Pancreas (tissue), 10 donors: ENCODE data around the gene GJA9. TPM values are rescaled to one million over a fixed set of nuclear protein-coding genes. Genes with fewer than 3 reads are reported as not detected.

Experiments used
- ATAC-seq, 4 donors: fragments of 200-7000 bp; cut with Tn5 transposase; one replicate each; pipeline versions ENCODE4 v1.8.0 to v1.9.1; 2020; ENCODE audit warnings: mild to moderate bottlenecking in 4 of 4, moderate library complexity in 4 of 4
- DNase-seq, 6 donors: peaks; one replicate each; pipeline ENCODE4 v3.0.0-alpha.2; 2020
- FAIRE-seq: peaks from 2 replicates; lab custom pipeline; 2012; peaks lifted over from hg19 to GRCh38; lab: Jason Lieb, UNC
- H3K27ac ChIP-seq, 4 donors: fragments of 200-600 bp; sonication (generic); 1 replicate in 3 of 4; 2 replicates in 1 of 4; pipeline versions ENCODE4 v1.5.0 to v1.8.0; 2020
- H3K27me3 ChIP-seq, 4 donors: fragments of 200-600 bp; one replicate each; pipeline ENCODE4 v1.8.0; 2021
- H3K36me3 ChIP-seq, 3 donors: fragments of 200-600 bp; sonication (generic) in 1 of 3; one replicate each; pipeline versions ENCODE4 v1.5.0 to v1.8.0; 2020 to 2021
- H3K4me1 ChIP-seq, 3 donors: fragments of 200-600 bp; one replicate each; pipeline ENCODE4 v1.8.0; 2021
- H3K4me3 ChIP-seq, 4 donors: fragments of 200-600 bp; sonication (generic) in 2 of 4; one replicate each; pipeline versions ENCODE4 v1.5.0 to v1.8.0; 2020 to 2021
- H3K9me3 ChIP-seq, 4 donors: fragments of 200-600 bp; one replicate each; pipeline ENCODE4 v1.8.0; 2021
- CTCF ChIP-seq, 4 donors: fragments of 200-600 bp; sonication (generic) in 3 of 4; IDR thresholded peaks; one replicate each; pipeline versions ENCODE4 v1.5.0 to v1.8.0; 2021; ENCODE audit warnings: antibody characterized with exemption in 4 of 4
- WGBS, 2 donors: extraction: QIAGEN DNeasy Blood & Tissue Kit; methylation state at CpG; one replicate each; pipeline ENCODE4 v1.1.7; 2013; 5-methylcytosine and 5-hydroxymethylcytosine counted together
- intact Hi-C, 3 donors: fragments of 100-400 bp; cut with DNase I; formaldehyde crosslinking; loops; one replicate each; pipeline versions ENCODE4 v1.11.1 to v1.14.2; 2022
- polyA plus RNA-seq, 2 donors: library from polyadenylated mRNA; stranded (reverse); fragments of 200-250 nt; gene quantifications; one replicate each; pipeline ENCODE4 v1.2.3, GENCODE V29; 2013
- total RNA-seq, 6 donors: library from RNA; stranded (reverse); fragmentation: NEBNext Ultra II Directional in 4 of 6; extraction: Animal tissue kit (Norgen Biotek cat#: 25700) in 4 of 6; gene quantifications; one replicate each; pipeline versions ENCODE4 v1.2.1 to v1.2.4, GENCODE V29; 2021 to 2023
- donor health status: healthy with polysubstance abuse.
- donor health status: DM: no; HTN: no; CAD: no; lungs with moderate emphysema.
- donor health status: DM: no; HTN: no; CAD: no.
- donor health status: control.
- donor health status: control.
- donor health status: Bipolar disorder and iron deficiency.
- donor health status: DM: yes; HTN: yes; CAD: no.
- donor health status: DM: no; HTN: no; CAD: no.
- donor health status: DM: no; HTN: no; CAD: no.
- donor health status: DM: yes; HTN: yes; CAD: no.

GJA9 gene
- total and polyA plus RNA-seq, 8 donors: not detected

- 75 to 80% methylated on average over 9 of the region's 9 CpGs for WGBS, 2 donors
- ATAC-seq (no peak), FAIRE-seq (no peak), DNase-seq (no peak)
- no peaks in the 10 kb centered on the region for H3K4me1 ChIP-seq
- H3K27ac ChIP-seq: no peak overlapping the region
- TF ChIP-seq CTCF (IDR thresholded peaks at IDR 0.05): no peak
- H3K36me3 ChIP-seq: no peaks in the 10 kb centered on the region
- intact Hi-C loops: no loop called here
- H3K27me3 ChIP-seq: no peaks in the 10 kb centered on the region
- no peaks in the 10 kb centered on the region for H3K9me3 ChIP-seq
- no peak overlapping the region for H3K4me3 ChIP-seq
Observed at GRCh38 chr1:38888423-38889333, 7.3 kb upstream of the GJA9 start.

GRCh38 chr1:38885092-38885491 is 3.7 kb upstream of the GJA9 start:
- no peaks in the 10 kb centered on the region for H3K36me3 ChIP-seq
- no peaks in the 10 kb centered on the region for H3K27me3 ChIP-seq
- TF ChIP-seq CTCF (IDR thresholded peaks at IDR 0.05): no peak
- no peak for DNase-seq
- no peak for ATAC-seq
- WGBS, 2 donors: 84 to 92% methylated on average over 2 of the region's 2 CpGs
- no peak overlapping the region for H3K27ac ChIP-seq
- no peak overlapping the region for H3K4me3 ChIP-seq
- H3K9me3 ChIP-seq: no peaks in the 10 kb centered on the region
- no peak for FAIRE-seq
- H3K4me1 ChIP-seq: no peaks in the 10 kb centered on the region
- intact Hi-C loops: no loop called here

GRCh38 chr1:38875811-38876210 is 5.6 kb downstream of the GJA9 start:
- Histone ChIP-seq H3K4me3 (no peak overlapping the region), H3K27ac (no peak overlapping the region), H3K36me3 (no peaks in the 10 kb centered on the region), H3K9me3 (no peaks in the 10 kb centered on the region), H3K27me3 (no peaks in the 10 kb centered on the region), H3K4me1 (peaks cover 0 to 12% (median 4%) of the 10 kb centered on the region in 3 donors)
- intact Hi-C loops: no loop called here
- no peak for TF ChIP-seq CTCF (IDR thresholded peaks at IDR 0.05)
- ATAC-seq (no peak), DNase-seq (no peak), FAIRE-seq (no peak)
- 80 to 81% methylated on average over 2 of the region's 2 CpGs for WGBS, 2 donors

- no peaks in the 10 kb centered on the region for H3K36me3 ChIP-seq
- FAIRE-seq (peak; percentile 41), DNase-seq (peak; percentile 94 to 99 (median 96)), ATAC-seq (peak; percentile 99 to 100 (median 99))
- no peaks in the 10 kb centered on the region for H3K9me3 ChIP-seq
- H3K4me1 ChIP-seq: peaks cover 0 to 12% (median 4%) of the 10 kb centered on the region in 3 donors
- 0% methylated on average over 68 to 69 of the region's 69 CpGs for WGBS, 2 donors
- TF ChIP-seq CTCF (IDR thresholded peaks at IDR 0.05): no peak
- intact Hi-C loops: no loop called here
- no peaks in the 10 kb centered on the region for H3K27me3 ChIP-seq
- H3K27ac ChIP-seq: peak within 1 kb of the TSS; percentile 20 to 70 (median 56)
- peak within 1 kb of the TSS; percentile 60 to 89 (median 88) for H3K4me3 ChIP-seq
Observed at GRCh38 chr1:38873027-38873969, 8.1 kb downstream of the GJA9 start, which contains the start of gene MYCBP. Gene MYCBP, minus strand, starts transcription at chr1:38873348. Its CDS starts 43 bp downstream, at chr1:38873305.
